Stimulated activated memory B cell treated with anti-CD40 and anti-IgM and Interleukin-4, amounts not matched to agents 10 μg/mL and 1 μg/mL and 100 μg/mL, for 72 hours (primary cell): ENCODE measurements around the gene UNC5C.

ENCODE experiments used
- ATAC-seq: fragments of 150-1000 bp; cut with Tn5 transposase; 2 replicates; pipeline ENCODE4 v1.10.0; 2021
- H3K27ac Mint-ChIP-seq: one replicate; pipeline ENCODE4 v1.8.0; 2022; ENCODE audit warnings: mild to moderate bottlenecking, mixed read lengths
- H3K27me3 Mint-ChIP-seq: one replicate; pipeline ENCODE4 v1.8.0; 2022; ENCODE audit warnings: mixed read lengths
- H3K36me3 Mint-ChIP-seq: one replicate; pipeline ENCODE4 v1.8.0; 2022; ENCODE audit warnings: mixed read lengths
- H3K4me1 Mint-ChIP-seq: one replicate; pipeline ENCODE4 v1.8.0; 2022; ENCODE audit warnings: mixed read lengths
- H3K4me3 Mint-ChIP-seq: one replicate; pipeline ENCODE4 v1.8.0; 2022; ENCODE audit warnings: mild to moderate bottlenecking, moderate library complexity, mixed read lengths
- H3K9me3 Mint-ChIP-seq: one replicate; pipeline ENCODE4 v1.8.0; 2022; ENCODE audit warnings: mixed read lengths

The UNC5C gene

GRCh38 chr4:95250544-95251137 lies 298.1 kb downstream of the UNC5C start:
- Mint-ChIP-seq H3K27ac (no peak overlapping the region), H3K27me3 (no peaks in the 10 kb centered on the region), H3K9me3 (no peaks in the 10 kb centered on the region), H3K36me3 (no peaks in the 10 kb centered on the region), H3K4me1 (no peaks in the 10 kb centered on the region), H3K4me3 (no peak overlapping the region)
- ATAC-seq: no peak

GRCh38 chr4:95249426-95250021 lies 299.2 kb downstream of the UNC5C start:
- Mint-ChIP-seq H3K27ac (no peak overlapping the region), H3K36me3 (no peaks in the 10 kb centered on the region), H3K4me1 (no peaks in the 10 kb centered on the region), H3K27me3 (no peaks in the 10 kb centered on the region), H3K9me3 (no peaks in the 10 kb centered on the region), H3K4me3 (no peak overlapping the region)
- ATAC-seq: no peak

- Mint-ChIP-seq H3K27ac (no peak overlapping the region), H3K4me3 (no peak overlapping the region), H3K4me1 (no peaks in the 10 kb centered on the region), H3K36me3 (no peaks in the 10 kb centered on the region), H3K27me3 (no peaks in the 10 kb centered on the region), H3K9me3 (no peaks in the 10 kb centered on the region)
- no peak for ATAC-seq
Measured at GRCh38 chr4:95248720-95249425, 299.9 kb downstream of the UNC5C start.

DNA sequence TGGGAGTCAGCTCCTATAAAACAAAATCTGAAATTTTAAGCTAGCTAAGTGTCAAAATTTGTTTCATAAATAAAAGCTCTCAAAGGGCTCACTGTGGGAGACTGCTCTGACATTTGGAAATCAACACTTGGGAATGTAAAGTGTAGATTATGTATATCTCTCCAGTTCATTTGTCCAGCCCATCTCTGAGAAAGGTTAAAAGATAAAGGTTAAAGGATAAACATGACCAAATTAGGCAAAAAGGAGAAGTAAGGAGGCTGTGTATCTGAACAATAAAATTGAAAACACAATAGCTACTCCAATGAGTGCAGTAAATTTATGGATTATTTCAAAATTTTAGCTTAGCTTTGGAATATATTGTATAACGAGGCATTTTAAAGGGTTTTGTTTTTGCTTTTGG lies 304.9 kb downstream of the UNC5C start:
- Mint-ChIP-seq H3K4me1 (no peaks in the 10 kb centered on the region), H3K36me3 (no peaks in the 10 kb centered on the region), H3K4me3 (no peak overlapping the region), H3K27ac (no peak overlapping the region), H3K9me3 (peaks cover 1% of the 10 kb centered on the region), H3K27me3 (no peaks in the 10 kb centered on the region)
- ATAC-seq: no peak

- Mint-ChIP-seq H3K27ac (no peak overlapping the region), H3K4me1 (no peaks in the 10 kb centered on the region), H3K36me3 (no peaks in the 10 kb centered on the region), H3K27me3 (no peaks in the 10 kb centered on the region), H3K9me3 (peaks cover 5% of the 10 kb centered on the region), H3K4me3 (no peak overlapping the region)
- no peak for ATAC-seq
Measured at GRCh38 chr4:95238554-95238953, 310.2 kb downstream of the UNC5C start.

- no peaks in the 10 kb centered on the region for H3K27me3 Mint-ChIP-seq
Measured at GRCh38 chr4:95232358-95233156, 316.2 kb downstream of the UNC5C start.

GRCh38 chr4:95231681-95232080 lies 317.1 kb downstream of the UNC5C start:
- Mint-ChIP-seq H3K27ac (no peak overlapping the region), H3K9me3 (no peaks in the 10 kb centered on the region), H3K27me3 (no peaks in the 10 kb centered on the region), H3K36me3 (no peaks in the 10 kb centered on the region), H3K4me3 (no peak overlapping the region), H3K4me1 (no peaks in the 10 kb centered on the region)
- no peak for ATAC-seq

More at GRCh38 chr4:95232358-95233156, 316.2 kb downstream of the UNC5C start:
- no peak for ATAC-seq
- Mint-ChIP-seq H3K4me3 (no peak overlapping the region), H3K4me1 (no peaks in the 10 kb centered on the region), H3K36me3 (no peaks in the 10 kb centered on the region), H3K27ac (no peak overlapping the region), H3K9me3 (no peaks in the 10 kb centered on the region)

GRCh38 chr4:95225849-95226248 lies 322.9 kb downstream of the UNC5C start:
- Mint-ChIP-seq H3K27me3 (no peaks in the 10 kb centered on the region), H3K4me1 (no peaks in the 10 kb centered on the region), H3K9me3 (no peaks in the 10 kb centered on the region), H3K36me3 (no peaks in the 10 kb centered on the region), H3K27ac (no peak overlapping the region), H3K4me3 (no peak overlapping the region)
- no peak for ATAC-seq

DNA sequence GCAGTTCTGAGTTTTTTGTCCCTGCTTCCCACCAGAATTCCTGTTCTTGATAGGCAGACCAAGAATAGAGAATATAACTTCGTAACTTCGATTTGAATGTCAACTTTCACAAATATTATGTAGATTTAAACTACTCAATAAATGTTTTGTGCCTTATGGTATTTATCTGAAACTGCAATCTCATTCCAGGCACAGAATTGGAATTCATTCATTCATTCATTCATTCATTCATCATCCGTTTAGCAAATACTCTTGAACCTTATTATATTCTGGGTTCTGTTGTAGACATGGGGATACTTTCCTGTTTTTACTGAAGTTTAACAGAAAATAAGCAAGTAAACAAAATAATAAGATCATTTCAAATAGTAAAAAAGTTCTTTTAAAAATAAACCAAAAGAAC lies 324.4 kb downstream of the UNC5C start:
- Mint-ChIP-seq H3K36me3 (no peaks in the 10 kb centered on the region), H3K27ac (no peak overlapping the region), H3K9me3 (no peaks in the 10 kb centered on the region), H3K4me3 (no peak overlapping the region), H3K4me1 (no peaks in the 10 kb centered on the region), H3K27me3 (no peaks in the 10 kb centered on the region)
- ATAC-seq: no peak

DNA sequence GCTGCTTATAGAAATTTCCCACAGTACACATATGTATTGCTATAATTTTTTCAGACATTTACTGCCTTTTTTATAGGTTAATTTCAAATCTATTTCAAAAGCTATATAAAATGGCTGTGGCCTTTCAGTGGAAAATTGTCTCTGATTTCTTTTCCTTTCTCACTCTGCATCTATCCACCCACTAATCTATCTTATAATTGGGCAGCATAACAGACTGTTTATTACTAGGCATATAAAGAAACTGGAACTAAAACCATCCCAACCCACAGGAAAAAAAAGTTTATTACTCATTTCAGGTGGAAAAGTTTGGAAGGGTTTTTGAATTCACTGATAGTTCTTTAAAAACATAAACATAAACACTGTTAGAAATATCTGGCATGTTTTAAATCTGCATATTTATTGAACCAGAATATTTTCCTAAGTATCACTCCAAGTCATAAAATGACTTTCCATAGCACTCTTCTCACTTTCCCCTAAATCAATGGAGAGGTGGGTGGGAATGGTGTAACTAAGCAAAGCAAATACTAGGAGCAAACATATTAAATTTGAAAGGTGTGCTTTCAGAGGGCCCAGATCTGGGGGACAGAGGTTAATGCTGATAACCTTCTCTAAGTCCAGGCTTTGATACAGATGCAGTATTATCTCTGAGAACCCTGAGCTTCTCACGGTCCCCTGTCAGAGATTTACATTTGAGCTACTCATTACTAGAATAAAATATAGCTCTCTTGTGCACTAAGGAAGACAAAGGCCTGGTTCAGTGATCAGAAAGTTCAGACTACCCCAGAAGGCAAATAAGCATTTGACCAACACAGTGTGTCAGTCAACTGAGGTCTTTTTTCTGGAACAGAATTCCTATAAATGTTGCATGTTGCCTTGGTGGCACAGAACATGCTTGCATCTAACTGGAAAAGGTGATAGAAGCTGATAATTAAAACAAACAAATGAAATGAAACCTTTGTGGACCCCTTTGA lies 328.3 kb downstream of the UNC5C start:
- Mint-ChIP-seq H3K36me3 (no peaks in the 10 kb centered on the region), H3K4me3 (no peak overlapping the region), H3K27ac (no peak overlapping the region), H3K4me1 (no peaks in the 10 kb centered on the region), H3K27me3 (no peaks in the 10 kb centered on the region), H3K9me3 (no peaks in the 10 kb centered on the region)
- ATAC-seq: no peak

GRCh38 chr4:95219109-95219508 lies 329.7 kb downstream of the UNC5C start:
- Mint-ChIP-seq H3K4me1 (no peaks in the 10 kb centered on the region), H3K4me3 (no peak overlapping the region), H3K36me3 (no peaks in the 10 kb centered on the region), H3K27ac (no peak overlapping the region), H3K27me3 (no peaks in the 10 kb centered on the region), H3K9me3 (no peaks in the 10 kb centered on the region)
- no peak for ATAC-seq

DNA sequence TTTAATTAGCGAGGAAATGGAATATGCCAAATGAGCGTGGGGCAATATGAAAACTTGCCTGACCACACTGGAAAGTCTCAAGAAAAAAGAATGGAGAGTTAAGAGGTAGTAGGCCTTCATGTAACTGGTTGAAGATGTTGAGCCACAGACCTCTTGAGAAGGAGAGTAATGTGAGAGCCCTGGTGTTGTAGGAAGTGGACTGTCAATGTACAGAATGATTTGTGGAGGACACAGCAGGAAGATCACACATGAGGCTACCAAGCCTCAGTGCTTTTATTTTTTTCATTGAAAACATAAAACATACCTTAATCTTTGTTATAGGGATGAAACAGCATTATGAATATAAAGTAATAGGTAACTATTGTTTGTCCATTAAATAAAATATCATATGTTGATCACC lies 331.6 kb downstream of the UNC5C start:
- no peaks in the 10 kb centered on the region for H3K27me3 Mint-ChIP-seq
- no peak overlapping the region for H3K4me3 Mint-ChIP-seq
- H3K27ac Mint-ChIP-seq: no peak overlapping the region
- no peaks in the 10 kb centered on the region for H3K9me3 Mint-ChIP-seq
- H3K36me3 Mint-ChIP-seq: no peaks in the 10 kb centered on the region
- no peaks in the 10 kb centered on the region for H3K4me1 Mint-ChIP-seq
- ATAC-seq: no peak

DNA sequence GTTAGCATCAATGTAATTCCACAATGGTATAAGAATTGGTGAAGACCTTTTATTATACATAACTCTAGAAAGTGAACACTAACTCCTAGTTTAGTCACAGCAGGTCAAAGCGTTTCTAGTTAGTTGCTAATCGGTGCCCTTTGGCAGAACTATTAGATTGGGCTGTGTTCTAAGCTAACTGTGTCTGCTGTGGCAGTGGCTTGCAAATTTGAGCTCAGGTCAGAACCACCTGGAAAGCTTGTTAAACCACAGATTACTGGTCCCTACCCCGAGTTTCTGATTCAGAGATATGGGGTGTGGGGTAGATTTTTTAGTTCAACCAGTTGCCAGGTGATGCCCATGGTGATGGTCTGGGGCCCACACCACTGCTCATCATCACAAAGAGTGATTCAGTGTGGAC lies 332.1 kb downstream of the UNC5C start:
- ATAC-seq: no peak
- Mint-ChIP-seq H3K36me3 (no peaks in the 10 kb centered on the region), H3K9me3 (no peaks in the 10 kb centered on the region), H3K4me1 (no peaks in the 10 kb centered on the region), H3K4me3 (no peak overlapping the region), H3K27me3 (no peaks in the 10 kb centered on the region), H3K27ac (no peak overlapping the region)

- H3K27me3 Mint-ChIP-seq: no peaks in the 10 kb centered on the region
- H3K9me3 Mint-ChIP-seq: no peaks in the 10 kb centered on the region
- no peak overlapping the region for H3K4me3 Mint-ChIP-seq
- H3K4me1 Mint-ChIP-seq: no peaks in the 10 kb centered on the region
- H3K36me3 Mint-ChIP-seq: no peaks in the 10 kb centered on the region
- no peak overlapping the region for H3K27ac Mint-ChIP-seq
- ATAC-seq: no peak
Measured at GRCh38 chr4:95215991-95216605, 332.7 kb downstream of the UNC5C start.
